Measurements from ENCODE around the gene NFATC1. TPM values are rescaled to one million over a fixed set of nuclear protein-coding genes. Genes with fewer than 3 reads are reported as not detected.

The NFATC1 gene
- total RNA-seq, 6 donors from 2014 or later = 13.6 to 39.5 (median 20.3) TPM

- H3K4me3 ChIP-seq = peak overlapping the region in 2 of 4 donors; percentile 17 to 34
- 22 to 37% methylated on average over 17 to 27 of the region's 27 CpGs for WGBS, 2 donors
- ATAC-seq (ENCODE audit: low FRiP score in 2 of 2) (peak; percentile 39 to 50), DNase-seq (peak; percentile 63 to 85)
- peaks cover 35 to 85% (median 48%) of the 10 kb centered on the region in 4 donors for H3K4me1 ChIP-seq
- no peaks in the 10 kb centered on the region for H3K36me3 ChIP-seq
- peak overlapping the region; percentile 50 to 97 (median 86) for H3K27ac ChIP-seq
- TF ChIP-seq POLR2A (IDR thresholded peaks at IDR 0.05) = no peak
- TF ChIP-seq POLR2AphosphoS5 (IDR thresholded peaks at IDR 0.05) = peak; percentile 11 to 14
- no peaks in the 10 kb centered on the region for H3K27me3 ChIP-seq
- H3K9me3 ChIP-seq = no peaks in the 10 kb centered on the region
These were observed 7.4 kb downstream of the NFATC1 start for GRCh38 chr18:79402977-79403722.

GRCh38 chr18:79403723-79404566, 8.2 kb downstream of the NFATC1 start:
- Histone ChIP-seq H3K36me3 (no peaks in the 10 kb centered on the region), H3K27ac (peak overlapping the region; percentile 50 to 97 (median 86)), H3K27me3 (no peaks in the 10 kb centered on the region), H3K9me3 (no peaks in the 10 kb centered on the region), H3K4me1 (peaks cover 35 to 79% (median 44%) of the 10 kb centered on the region in 4 donors), H3K4me3 (peak overlapping the region in 2 of 4 donors; percentile 17 to 34)
- peak in 1 of 2 donors; percentile 41 for DNase-seq
- ATAC-seq (ENCODE audit: low FRiP score in 2 of 2) = no peak
- WGBS, 2 donors = 64 to 66% methylated on average over 30 to 31 of the region's 31 CpGs
- no peak for TF ChIP-seq EP300 (IDR thresholded peaks at IDR 0.05)

- DNase-seq (peak in 1 of 2 donors; percentile 61), ATAC-seq (ENCODE audit: low FRiP score in 2 of 2) (no peak)
These were observed 8.8 kb downstream of the NFATC1 start for GRCh38 chr18:79404567-79404910.

GRCh38 chr18:79405019-79405780, 9.5 kb downstream of the NFATC1 start:
- Histone ChIP-seq H3K9me3 (no peaks in the 10 kb centered on the region), H3K4me1 (peaks cover 31 to 66% (median 39%) of the 10 kb centered on the region in 4 donors), H3K4me3 (peak overlapping the region in 2 of 4 donors; percentile 19 to 25), H3K27me3 (no peaks in the 10 kb centered on the region), H3K27ac (peak overlapping the region; percentile 63 to 77 (median 70)), H3K36me3 (no peaks in the 10 kb centered on the region)
- DNase-seq (peak in 1 of 2 donors; percentile 72), ATAC-seq (ENCODE audit: low FRiP score in 2 of 2) (no peak)
- WGBS, 2 donors = 80 to 83% methylated on average over 19 to 23 of the region's 23 CpGs
- no peak for TF ChIP-seq POLR2A (IDR thresholded peaks at IDR 0.05)

More at GRCh38 chr18:79404567-79404910, 8.8 kb downstream of the NFATC1 start:
- Histone ChIP-seq H3K36me3 (no peaks in the 10 kb centered on the region), H3K4me3 (no peak overlapping the region), H3K27ac (peak overlapping the region in 3 of 4 donors; percentile 46 to 94 (median 77)), H3K9me3 (no peaks in the 10 kb centered on the region), H3K4me1 (peaks cover 33 to 73% (median 39%) of the 10 kb centered on the region in 4 donors), H3K27me3 (no peaks in the 10 kb centered on the region)
- 82 to 89% methylated on average over 12 of the region's 12 CpGs for WGBS, 2 donors
- no peak for TF ChIP-seq POLR2A (IDR thresholded peaks at IDR 0.05)
- TF ChIP-seq CTCF (IDR thresholded peaks at IDR 0.05) = no peak
- no peak for TF ChIP-seq POLR2AphosphoS5 (IDR thresholded peaks at IDR 0.05)
- no peak for TF ChIP-seq EP300 (IDR thresholded peaks at IDR 0.05)

GRCh38 chr18:79405781-79406575, 10.2 kb downstream of the NFATC1 start:
- WGBS, 2 donors = 44 to 61% methylated on average over 26 to 27 of the region's 27 CpGs
- Histone ChIP-seq H3K4me1 (peaks cover 31 to 62% (median 38%) of the 10 kb centered on the region in 4 donors), H3K27ac (peak overlapping the region; percentile 63 to 77 (median 70)), H3K36me3 (peaks cover 0 to 8% (median 7%) of the 10 kb centered on the region in 4 donors), H3K9me3 (no peaks in the 10 kb centered on the region), H3K27me3 (no peaks in the 10 kb centered on the region), H3K4me3 (peak overlapping the region in 2 of 4 donors; percentile 19 to 25)
- ATAC-seq (ENCODE audit: low FRiP score in 2 of 2) (peak; percentile 52 to 58), DNase-seq (peak; percentile 61 to 80)
- TF ChIP-seq POLR2A (IDR thresholded peaks at IDR 0.05) = peak in 1 of 4 donors; percentile 47
- no peak for TF ChIP-seq CTCF (IDR thresholded peaks at IDR 0.05)
- TF ChIP-seq EP300 (IDR thresholded peaks at IDR 0.05) = peak in 1 of 4 donors; percentile 18
- peak; percentile 17 to 23 for TF ChIP-seq POLR2AphosphoS5 (IDR thresholded peaks at IDR 0.05)
